NCI-H2171 (cell line): Measurements from ENCODE around the gene RAG1.
"Not testable (repeated sequence)": the region's sequence is repeated elsewhere in the genome, so short reads cannot be mapped to it uniquely, and the experiment has no call there.

Source experiments
- DNase-seq: peaks from one replicate; lab custom pipeline; 2025; lab: John Stamatoyannopoulos, UW

RAG1 gene

DNA sequence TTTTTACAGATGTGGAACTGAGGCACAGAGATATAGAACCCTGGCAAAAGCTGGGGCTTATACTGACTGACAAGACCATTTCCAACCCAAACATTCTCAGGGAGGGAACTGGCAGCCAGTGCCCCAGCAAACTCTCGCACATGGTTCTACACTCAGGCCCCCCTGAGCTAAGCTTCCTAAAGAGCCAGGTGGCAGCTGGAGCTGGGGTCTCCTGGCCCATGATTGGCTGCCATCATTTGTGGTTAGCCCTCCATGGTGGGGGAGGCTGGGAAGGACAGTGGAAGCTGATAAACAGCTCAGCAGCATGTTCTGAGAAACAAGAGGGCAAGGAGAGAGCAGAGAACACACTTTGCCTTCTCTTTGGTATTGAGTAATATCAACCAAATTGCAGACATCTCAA is at the start of gene RAG1:
RAG1 (plus strand) TSS at position 314 of the 400 bp plus-strand sequence. CDS start 5,298 bp downstream, outside the sequence.
- DNase-seq = no peak

DNA sequence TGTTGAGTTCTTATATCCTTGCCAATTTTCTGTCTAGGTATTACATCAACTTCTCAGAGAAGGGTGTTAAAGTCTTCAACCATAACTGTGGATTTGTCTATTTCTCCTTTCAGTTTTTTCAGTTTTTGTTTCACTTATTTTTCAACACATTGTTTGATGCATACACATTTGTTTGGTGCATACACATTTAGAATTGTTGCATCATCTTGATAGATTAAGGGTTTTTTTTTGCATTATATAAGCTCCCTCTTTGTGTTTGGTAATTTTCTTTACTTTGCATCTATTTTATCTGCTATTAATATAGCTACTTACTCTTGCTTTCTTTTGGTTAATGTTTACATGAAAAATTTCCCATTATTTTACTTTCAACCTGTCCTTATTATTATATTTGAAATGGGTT is 37.0 kb upstream of the RAG1 start:
- DNase-seq = no peak

DNA sequence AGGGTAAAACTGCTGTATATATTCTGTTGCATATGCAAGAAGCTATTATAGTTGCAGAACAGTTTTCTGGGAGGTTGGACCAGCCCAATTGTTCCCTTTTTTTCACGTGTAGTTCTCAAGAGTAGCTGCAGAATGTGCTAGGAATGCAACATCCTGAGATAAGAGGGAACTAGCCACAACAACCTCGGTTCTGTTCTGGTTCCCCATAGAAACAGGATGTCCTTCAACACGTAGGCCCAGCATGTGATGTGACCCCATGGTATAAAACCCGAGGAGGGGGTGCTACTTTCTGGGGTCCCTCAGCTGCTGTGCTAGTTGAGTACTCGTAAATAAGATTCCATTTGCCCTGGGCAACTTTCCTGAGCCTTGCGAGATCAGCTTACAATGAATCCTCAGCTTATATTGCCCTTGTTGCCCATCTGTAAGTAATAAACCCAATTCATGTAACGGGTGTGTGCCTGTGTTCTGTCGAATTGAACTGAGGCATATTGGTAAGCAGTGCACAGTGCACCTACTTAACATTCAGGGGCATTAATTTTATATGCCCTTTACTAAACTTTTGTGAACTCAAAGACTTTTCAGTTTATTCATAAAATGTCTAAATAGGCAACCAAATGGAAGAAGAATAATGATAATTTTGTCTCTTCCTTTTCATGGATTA is 34.7 kb upstream of the RAG1 start:
- DNase-seq = no peak

DNA sequence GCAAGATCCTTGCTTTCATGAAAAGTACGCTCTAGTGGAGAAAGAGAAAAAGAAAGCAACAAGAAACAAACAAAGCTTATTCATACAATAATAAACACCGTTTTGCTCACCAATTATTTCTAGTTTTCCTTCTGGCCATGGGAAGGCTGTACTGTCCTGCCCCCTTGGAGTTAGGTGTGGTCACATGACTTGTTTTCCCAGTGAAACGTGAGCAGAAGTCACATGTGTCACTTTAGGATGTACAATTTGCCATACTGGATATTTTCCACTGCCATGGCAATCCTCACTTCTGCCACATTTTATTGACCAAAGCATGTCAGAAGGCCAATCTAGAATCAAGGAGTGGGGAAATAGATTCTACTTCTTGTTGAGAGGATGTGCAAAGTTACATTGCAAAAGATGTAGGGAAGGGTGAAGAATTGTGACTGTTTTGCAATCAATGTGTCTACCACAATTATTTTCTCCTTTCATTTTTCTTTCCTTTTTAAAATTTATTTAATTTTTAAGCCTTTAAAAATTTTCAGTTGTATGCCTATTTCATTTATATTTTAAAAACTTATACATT is 33.4 kb upstream of the RAG1 start:
- no peak for DNase-seq

DNA sequence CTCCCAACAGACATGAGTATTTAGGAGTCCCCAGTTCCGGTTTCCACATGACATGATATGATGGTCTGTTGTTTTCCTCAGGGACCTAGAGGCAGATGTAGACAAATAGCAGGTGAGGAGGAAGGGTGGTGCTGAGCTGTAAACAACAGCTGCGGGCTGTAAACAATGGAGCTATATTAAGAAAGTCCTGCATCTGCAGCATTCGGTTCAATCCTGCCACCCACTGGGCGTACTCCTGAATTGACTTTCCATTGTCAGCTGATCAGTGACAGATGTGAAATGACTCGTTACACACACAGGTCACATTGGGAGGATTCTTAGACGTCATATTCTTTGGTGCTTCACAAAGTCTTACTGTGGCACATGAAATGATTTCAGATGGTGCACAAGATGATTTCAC is 26.8 kb upstream of the RAG1 start:
- peak; percentile 94 for DNase-seq

DNA sequence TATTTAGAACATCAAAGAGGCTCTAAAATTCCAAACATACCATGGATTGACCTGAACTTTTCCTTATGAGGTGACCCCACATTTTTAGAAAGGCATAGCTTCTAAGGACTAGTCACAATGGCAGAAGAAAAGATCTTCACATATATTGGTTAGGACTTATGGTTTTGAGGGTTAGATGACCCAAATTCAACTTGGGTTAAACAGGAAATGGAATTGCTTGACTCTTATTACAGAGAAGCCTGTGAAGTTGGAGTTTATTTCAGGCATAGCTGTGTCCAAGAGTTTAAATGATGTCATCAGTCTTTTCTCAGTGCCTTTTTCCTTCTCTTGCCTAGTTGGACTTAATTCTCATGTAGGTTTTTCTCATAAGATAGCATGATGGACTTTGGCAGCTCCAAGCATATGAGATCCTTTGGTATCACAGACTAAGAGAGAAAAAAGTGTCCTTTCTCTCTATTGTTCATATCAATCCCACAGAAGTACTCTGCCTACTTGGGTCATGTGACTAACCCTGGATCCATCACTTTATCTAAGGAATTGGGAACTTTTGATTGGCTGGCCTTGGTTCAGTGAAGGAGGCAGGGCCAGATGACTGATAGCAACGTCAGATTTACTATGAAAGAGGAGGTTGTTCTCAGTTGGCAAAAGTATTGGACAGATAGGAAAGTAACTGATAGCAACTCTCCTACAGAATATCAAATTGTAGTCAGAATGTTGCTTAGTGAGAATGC is 17.3 kb upstream of the RAG1 start:
- DNase-seq = no peak

DNA sequence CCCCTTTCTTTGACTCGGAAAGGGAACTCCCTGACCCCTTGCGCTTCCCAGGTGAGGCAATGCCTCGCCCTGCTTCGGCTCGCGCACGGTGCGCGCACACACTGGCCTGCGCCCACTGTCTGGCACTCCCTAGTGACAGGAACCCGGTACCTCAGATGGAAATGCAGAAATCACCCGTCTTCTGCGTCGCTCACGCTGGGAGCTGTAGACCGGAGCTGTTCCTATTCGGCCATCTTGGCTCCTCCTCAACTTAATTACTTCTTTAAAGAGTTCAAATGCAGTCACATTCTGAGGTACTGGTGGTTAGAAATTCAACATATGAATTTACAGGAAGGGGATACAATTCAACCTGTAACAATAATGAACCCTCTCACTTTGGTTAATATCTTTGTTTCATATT is 10.4 kb upstream of the RAG1 start:
- not testable (repeated sequence) for DNase-seq

DNA sequence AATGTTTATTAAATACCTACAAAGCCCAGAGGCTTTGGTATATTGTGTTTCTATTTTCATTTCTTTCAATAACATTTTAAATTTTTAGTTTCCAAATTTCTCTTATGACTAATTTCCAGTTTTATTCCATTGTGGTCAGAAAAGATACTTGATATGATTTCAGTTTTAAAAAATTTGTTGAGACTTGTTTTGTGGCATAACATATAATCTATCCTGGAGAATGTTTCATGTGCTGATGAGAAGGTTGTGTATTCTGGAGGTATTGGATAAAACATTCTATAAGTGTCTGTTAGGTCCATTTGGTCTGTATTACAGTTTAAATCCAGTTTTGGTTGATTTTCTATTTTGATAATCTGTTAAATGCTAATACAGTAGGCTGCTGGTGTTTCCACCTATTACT is 9.8 kb upstream of the RAG1 start:
- DNase-seq = no peak

DNA sequence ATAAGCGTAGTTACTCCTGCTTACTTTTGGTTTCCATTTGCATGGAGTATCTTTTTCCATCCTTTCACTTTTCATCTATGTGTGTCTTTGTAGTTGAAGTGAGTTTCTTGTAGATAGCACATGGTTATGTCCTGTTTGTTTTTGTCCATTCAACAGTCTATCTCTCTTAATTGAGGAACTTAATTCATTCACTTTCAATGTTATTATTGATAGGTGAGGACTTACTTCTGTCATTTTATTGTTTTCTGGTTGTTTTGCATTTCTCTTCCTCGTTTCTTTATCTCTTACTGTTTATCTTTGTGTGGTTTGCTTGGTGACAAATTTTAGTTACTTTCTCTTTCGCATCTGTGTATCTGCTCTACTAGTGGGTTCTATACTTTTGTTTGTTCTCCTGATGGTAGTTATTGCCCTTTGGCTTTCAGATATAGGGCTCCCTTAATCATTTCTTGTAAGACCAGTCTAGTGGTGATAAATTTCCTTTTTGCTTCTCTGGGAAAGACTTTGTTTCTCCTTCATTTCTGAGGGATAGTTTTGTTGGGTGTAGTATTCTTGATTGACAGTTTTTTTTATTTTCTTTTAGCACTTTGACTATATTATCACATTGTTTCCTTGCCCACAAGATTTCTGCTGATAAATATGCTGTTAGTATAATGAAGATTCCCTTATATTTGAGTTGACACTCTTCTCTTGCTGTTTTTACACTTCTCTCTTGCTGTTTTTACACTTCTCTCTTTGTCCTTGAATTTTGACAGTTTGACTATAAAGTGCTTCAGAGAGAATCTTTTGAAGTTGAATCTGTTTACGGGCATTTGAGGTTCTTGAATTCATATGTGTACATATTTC is 9.0 kb upstream of the RAG1 start:
- DNase-seq = no peak

DNA sequence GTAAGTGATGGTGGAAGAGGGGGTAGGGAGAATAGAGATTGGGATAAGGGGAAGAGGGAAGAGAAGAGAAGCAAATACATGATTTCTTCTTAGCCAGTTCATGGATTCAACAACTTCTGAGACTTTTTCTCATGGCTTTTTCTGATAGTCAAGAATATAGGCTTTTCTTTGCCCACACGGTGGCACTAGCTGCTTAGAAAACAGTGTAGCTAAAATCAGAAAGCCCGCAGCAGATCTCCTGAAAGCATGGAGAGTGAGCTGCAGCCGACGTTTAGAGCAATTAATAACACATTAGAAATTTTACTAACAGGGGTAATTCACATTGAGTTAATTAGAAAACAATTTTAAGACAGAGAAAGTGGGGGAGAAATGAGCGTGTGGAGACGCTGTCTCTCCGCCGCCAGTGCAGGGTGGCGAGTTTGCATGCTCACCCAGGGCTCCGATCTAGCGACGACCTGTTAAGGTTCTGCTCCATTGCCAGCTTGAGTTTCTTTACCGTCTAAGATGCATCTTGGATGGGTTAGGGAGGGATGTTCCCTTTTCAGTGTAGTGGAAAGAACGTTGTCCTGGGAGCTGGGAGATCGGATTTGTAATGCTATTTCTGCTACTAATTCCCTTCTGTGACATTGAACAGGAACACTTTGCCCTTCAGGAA is 3.3 kb upstream of the RAG1 start:
- peak; percentile 80 for DNase-seq

DNA sequence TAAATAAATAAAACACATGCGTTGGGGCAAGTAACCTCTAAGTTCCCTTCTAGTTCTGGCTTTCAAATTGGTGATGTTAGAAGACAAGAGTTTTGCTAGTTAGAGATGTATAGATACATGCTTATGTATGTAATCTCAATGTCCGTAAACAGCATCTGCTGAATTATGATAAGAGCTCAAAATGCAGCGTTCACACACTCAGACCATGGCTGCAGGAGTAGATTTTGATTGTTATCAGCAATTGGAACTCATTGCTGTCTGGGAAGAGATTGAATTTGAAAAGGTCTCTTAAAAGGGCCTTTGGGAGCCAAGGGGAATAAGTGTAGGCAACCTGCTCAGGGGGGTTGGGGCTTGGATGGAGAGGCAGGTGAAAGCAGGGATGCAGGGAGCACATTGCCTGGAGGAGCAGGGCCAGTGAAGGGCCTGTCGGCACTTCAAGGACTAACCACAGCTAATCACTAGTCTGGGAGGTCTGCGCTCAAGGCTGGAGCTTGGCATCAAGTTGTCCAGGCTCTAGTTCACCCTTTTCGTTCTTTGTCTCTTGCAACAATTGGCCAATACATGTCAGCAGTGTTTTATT is 2.7 kb upstream of the RAG1 start:
- no peak for DNase-seq

DNA sequence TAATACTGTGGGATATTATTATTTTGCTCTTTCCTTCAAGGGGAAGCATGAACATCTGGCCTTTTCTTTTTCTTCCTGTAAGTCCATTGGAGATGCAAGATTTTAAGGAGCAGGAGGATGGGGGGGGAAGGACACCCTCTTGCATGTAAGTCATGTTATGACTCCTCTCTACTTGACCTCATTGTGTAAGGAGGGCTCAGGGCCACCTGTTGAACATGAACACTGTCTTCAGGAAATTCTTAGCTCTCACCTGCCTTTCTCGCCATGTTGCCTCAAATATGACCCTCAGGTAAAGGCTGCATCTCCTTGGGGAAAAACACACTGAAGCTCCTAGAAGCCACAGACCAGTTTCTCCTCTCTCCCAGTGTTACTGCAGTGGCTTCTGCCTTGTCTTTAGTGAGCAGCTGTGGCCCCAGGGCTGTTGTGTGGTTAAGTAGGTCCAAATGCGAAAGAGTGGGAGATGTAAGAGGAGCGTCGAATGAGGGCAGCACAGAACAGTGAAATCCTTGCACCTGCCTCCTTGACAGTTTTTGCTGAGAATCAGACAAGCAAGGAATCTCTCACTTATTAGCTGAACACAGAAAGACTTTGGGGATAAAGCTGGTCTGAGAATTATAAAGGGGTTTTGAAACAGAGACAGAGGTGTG is 1.3 kb upstream of the RAG1 start:
- DNase-seq = no peak

DNA sequence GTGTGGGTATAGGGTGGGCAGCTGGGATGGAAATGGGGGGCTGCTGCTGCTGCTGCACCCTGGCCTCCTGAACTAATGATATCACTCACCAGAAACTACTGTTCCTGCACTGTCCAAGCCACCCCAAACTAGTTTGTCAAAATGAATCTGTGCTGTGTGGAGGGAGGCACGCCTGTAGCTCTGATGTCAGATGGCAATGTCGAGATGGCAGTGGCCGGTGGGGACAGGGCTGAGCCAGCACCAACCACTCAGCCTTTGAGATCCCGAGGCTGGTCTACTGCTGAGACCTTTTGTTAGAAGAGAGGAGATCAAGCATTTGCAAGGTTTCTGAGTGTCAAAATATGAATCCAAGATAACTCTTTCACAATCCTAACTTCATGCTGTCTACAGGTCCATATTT is 1.3 kb downstream of the RAG1 start:
- no peak for DNase-seq

DNA sequence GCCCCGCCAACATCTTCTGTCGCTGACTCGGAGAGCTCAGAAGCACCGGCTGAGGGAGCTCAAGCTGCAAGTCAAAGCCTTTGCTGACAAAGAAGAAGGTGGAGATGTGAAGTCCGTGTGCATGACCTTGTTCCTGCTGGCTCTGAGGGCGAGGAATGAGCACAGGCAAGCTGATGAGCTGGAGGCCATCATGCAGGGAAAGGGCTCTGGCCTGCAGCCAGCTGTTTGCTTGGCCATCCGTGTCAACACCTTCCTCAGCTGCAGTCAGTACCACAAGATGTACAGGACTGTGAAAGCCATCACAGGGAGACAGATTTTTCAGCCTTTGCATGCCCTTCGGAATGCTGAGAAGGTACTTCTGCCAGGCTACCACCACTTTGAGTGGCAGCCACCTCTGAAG is 6.7 kb downstream of the RAG1 start:
- no peak for DNase-seq

DNA sequence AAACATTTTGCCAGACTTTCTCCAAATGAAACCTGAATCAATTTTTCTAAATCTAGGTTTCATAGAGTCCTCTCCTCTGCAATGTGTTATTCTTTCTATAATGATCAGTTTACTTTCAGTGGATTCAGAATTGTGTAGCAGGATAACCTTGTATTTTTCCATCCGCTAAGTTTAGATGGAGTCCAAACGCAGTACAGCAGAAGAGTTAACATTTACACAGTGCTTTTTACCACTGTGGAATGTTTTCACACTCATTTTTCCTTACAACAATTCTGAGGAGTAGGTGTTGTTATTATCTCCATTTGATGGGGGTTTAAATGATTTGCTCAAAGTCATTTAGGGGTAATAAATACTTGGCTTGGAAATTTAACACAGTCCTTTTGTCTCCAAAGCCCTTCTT is 9.6 kb downstream of the RAG1 start:
- no peak for DNase-seq

DNA sequence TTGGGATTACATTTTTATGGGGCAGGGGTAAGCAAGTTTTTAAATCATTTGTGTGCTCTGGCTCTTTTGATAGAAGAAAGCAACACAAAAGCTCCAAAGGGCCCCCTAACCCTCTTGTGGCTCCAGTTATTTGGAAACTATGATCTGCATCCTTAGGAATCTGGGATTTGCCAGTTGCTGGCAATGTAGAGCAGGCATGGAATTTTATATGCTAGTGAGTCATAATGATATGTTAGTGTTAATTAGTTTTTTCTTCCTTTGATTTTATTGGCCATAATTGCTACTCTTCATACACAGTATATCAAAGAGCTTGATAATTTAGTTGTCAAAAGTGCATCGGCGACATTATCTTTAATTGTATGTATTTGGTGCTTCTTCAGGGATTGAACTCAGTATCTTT is 10.1 kb downstream of the RAG1 start:
- no peak for DNase-seq

DNA sequence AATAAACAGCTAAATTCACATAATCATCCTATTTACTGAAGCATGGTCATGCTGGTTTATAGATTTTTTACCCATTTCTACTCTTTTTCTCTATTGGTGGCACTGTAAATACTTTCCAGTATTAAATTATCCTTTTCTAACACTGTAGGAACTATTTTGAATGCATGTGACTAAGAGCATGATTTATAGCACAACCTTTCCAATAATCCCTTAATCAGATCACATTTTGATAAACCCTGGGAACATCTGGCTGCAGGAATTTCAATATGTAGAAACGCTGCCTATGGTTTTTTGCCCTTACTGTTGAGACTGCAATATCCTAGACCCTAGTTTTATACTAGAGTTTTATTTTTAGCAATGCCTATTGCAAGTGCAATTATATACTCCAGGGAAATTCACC is 10.7 kb downstream of the RAG1 start:
- no peak for DNase-seq

DNA sequence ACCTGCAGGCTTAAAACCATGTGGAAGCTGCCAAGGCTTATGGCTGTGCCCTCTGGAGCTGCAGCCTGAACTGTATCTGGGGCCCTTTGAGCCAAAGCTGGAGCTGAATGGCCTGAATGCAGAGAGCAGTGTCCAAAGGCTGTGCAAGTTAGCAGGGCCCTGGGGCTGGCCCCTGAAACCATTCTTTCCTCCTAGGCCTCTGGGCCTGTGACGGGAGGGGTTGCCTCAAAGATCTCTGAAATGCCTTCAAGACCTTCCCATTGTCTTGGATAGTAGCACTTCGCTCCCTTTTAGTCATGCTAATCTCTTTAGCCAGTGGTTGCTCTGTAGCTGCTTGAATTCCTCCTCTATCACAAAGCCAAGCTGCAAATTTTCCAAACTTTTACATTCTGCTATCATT is 13.7 kb downstream of the RAG1 start:
- DNase-seq = no peak

DNA sequence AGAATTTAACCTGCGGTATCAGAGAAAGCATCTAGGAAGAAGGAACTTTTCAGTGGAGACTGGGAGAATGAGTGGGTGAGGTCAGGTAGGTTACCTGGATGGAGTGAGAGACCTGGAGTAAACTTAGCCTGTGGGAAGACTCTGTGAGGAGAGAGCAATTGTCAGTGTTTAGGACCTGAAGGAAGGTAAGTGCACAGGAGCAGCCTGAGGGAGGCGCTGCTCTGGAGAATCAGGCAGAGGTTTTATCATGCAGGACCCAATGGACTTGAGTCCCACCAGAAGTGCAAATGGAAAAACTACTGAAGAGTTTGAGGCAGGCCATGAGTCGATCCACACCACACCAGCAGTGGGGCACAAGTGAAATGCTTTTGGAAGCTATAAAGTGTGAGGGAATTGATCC is 15.9 kb downstream of the RAG1 start:
- no peak for DNase-seq

DNA sequence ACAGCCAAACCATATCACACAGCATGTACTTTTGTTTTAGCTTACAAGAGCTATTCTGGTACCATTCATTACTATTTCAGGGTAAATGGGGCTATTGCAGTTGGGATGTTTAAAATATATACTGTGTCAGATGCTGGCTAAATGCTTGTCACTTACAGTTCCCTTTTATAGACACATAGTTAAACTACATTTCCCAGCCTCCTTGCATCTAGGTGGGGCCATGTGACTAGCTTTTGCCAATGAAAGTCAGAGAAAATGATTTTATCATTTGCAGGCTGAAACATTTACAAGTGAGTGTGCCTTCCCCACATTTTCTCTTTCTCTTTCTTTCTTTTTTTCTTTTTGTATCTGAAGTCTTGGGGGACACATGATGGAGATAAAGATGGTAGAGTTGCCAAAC is 18.7 kb downstream of the RAG1 start:
- no peak for DNase-seq

DNA sequence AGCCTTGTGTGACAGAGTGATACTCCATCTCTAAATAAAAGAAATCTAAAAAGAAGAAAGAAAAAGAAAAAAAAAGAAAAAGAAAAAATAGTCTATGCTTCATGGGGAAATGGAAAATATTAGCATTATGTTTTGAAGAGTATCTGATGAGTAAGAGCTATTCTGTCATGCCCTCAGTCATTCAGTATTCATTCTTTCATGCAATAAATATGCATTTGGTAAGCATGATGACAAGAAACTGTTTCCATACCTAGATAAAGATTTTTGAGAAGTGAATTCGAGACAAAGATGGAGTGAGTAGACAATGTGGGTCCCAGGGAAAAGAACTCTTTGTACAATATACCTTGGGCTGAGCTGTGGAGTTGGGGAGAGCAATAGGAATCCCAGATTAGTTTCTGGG is 20.3 kb downstream of the RAG1 start:
- DNase-seq = no peak
